HG03196 (cell line): ENCODE results near the gene TRPV4.
"Not testable (repeated sequence)": the region's sequence is repeated elsewhere in the genome, so short reads cannot be mapped to it uniquely, and the experiment has no call there.

Experiments
- ATAC-seq: cut with Tn5 transposase; IDR thresholded peaks from one replicate; pipeline ENCODE4 v1.9.1; 2021; ENCODE audit not compliant: unreplicated experiment

TRPV4 gene

GRCh38 chr12:109861689-109862314 lies 28.6 kb upstream of the TRPV4 start:
- ATAC-seq = no peak

GRCh38 chr12:109860977-109861376 lies 27.8 kb upstream of the TRPV4 start:
- no peak for ATAC-seq

- ATAC-seq = no peak
Measured at GRCh38 chr12:109858764-109859163, 25.6 kb upstream of the TRPV4 start.

GRCh38 chr12:109857715-109858114 lies 24.5 kb upstream of the TRPV4 start:
- no peak for ATAC-seq

- ATAC-seq = no peak
Measured at GRCh38 chr12:109855377-109855776, 22.2 kb upstream of the TRPV4 start.

GRCh38 chr12:109850518-109850917 lies 17.3 kb upstream of the TRPV4 start:
- ATAC-seq = not testable (repeated sequence)

GRCh38 chr12:109847142-109847735 lies 14.0 kb upstream of the TRPV4 start:
- no peak for ATAC-seq

GRCh38 chr12:109845824-109846205 lies 12.6 kb upstream of the TRPV4 start:
- no peak for ATAC-seq

- peak; percentile 70 for ATAC-seq
Measured at GRCh38 chr12:109844983-109845823, 12.0 kb upstream of the TRPV4 start.

- ATAC-seq = no peak
Measured at GRCh38 chr12:109844091-109844490, 10.9 kb upstream of the TRPV4 start.

- no peak for ATAC-seq
Measured at GRCh38 chr12:109842021-109842420, 8.8 kb upstream of the TRPV4 start.

GRCh38 chr12:109841356-109841755 lies 8.2 kb upstream of the TRPV4 start:
- no peak for ATAC-seq

- ATAC-seq = no peak
Measured at GRCh38 chr12:109840305-109841074, 7.3 kb upstream of the TRPV4 start.

- no peak for ATAC-seq
Measured at GRCh38 chr12:109839444-109839843, 6.2 kb upstream of the TRPV4 start.

- no peak for ATAC-seq
Measured at GRCh38 chr12:109836916-109837315, 3.7 kb upstream of the TRPV4 start.

- ATAC-seq = no peak
Measured at GRCh38 chr12:109835827-109836226, 2.6 kb upstream of the TRPV4 start.

GRCh38 chr12:109832541-109833306 lies 474 bp downstream of the TRPV4 start:
- no peak for ATAC-seq

GRCh38 chr12:109831929-109832328 lies 1.3 kb downstream of the TRPV4 start:
- ATAC-seq = no peak

- ATAC-seq = no peak
Measured at GRCh38 chr12:109831365-109831764, 1.8 kb downstream of the TRPV4 start.

GRCh38 chr12:109830718-109831117 lies 2.5 kb downstream of the TRPV4 start:
- ATAC-seq = no peak

GRCh38 chr12:109830267-109830666 lies 2.9 kb downstream of the TRPV4 start:
- no peak for ATAC-seq
